NT2/D1 (cell line): ENCODE data around the gene ARID1B.

Experiments used
- DNase-seq: peaks from one replicate; pipeline ENCODE4 v3.0.0-alpha.2; 2011; ENCODE audit warnings: low read depth, low spot score
- H3K27me3 ChIP-seq: 2 replicates; pipeline ENCODE4 v1.6.0; 2011; ENCODE audit warnings: mild to moderate bottlenecking; ENCODE audit not compliant: insufficient read length, insufficient read depth
- H3K36me3 ChIP-seq: 2 replicates; pipeline ENCODE4 v1.6.1; 2011; ENCODE audit warnings: mild to moderate bottlenecking, low read length, mixed read lengths; ENCODE audit not compliant: insufficient read depth, insufficient read length
- H3K4me1 ChIP-seq: 2 replicates; pipeline ENCODE4 v1.5.1; 2011; ENCODE audit not compliant: insufficient read depth, insufficient read length
- H3K4me3 ChIP-seq: 2 replicates; pipeline ENCODE4 v1.5.1; 2011; ENCODE audit warnings: low read depth; ENCODE audit not compliant: insufficient read length
- H3K9ac ChIP-seq: 2 replicates; pipeline ENCODE4 v1.6.0; 2011; ENCODE audit warnings: low read depth; ENCODE audit not compliant: insufficient read length
- H3K9me3 ChIP-seq: 2 replicates; pipeline ENCODE4 v1.5.1; 2011; ENCODE audit warnings: mild to moderate bottlenecking, low read length; ENCODE audit not compliant: insufficient read depth
- SUZ12 ChIP-seq: IDR thresholded peaks from 2 replicates; pipeline ENCODE4 v1.6.1; 2011; ENCODE audit not compliant: insufficient read length, insufficient read depth; ENCODE audit errors: extremely low read depth
- YY1 ChIP-seq: IDR thresholded peaks from 2 replicates; pipeline ENCODE4 v1.6.1; 2011; ENCODE audit not compliant: insufficient read length, insufficient read depth
- ZNF274 ChIP-seq: IDR thresholded peaks from 2 replicates; pipeline ENCODE4 v1.6.1; 2011; ENCODE audit warnings: mild to moderate bottlenecking, low read depth, low read length

The ARID1B gene

DNA sequence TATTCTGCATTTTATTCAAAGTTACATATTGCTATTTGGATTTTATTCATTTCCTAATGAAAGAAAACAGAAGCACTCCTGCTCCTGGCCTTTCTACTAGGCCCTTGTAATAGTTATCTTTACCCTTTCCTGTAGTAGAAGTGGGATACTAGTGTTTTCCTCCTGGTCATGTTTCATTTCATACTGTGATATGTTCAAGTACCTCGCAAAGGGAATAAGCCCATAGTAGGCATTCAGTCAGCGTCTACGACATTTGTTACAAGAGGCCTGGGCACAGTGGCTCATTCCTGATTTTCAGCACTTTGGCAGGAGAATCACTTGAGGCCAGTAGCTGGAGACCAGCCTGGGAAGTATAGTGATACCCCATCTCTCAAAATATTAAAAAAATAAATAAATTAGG is 154.1 kb downstream of the ARID1B start:
- no peak overlapping the region for H3K4me3 ChIP-seq
- no peak for DNase-seq
- no peaks in the 10 kb centered on the region for H3K9me3 ChIP-seq
- H3K9ac ChIP-seq = no peak overlapping the region
- no peaks in the 10 kb centered on the region for H3K27me3 ChIP-seq
- H3K4me1 ChIP-seq = no peaks in the 10 kb centered on the region
- TF ChIP-seq SUZ12 (no peak), YY1 (no peak), ZNF274 (no peak)
- H3K36me3 ChIP-seq = peaks cover 9% of the 10 kb centered on the region

GRCh38 chr6:156933201-156934068 is 156.3 kb downstream of the ARID1B start:
- Histone ChIP-seq H3K36me3 (peaks cover 9% of the 10 kb centered on the region), H3K9me3 (no peaks in the 10 kb centered on the region), H3K4me3 (no peak overlapping the region), H3K9ac (no peak overlapping the region), H3K4me1 (no peaks in the 10 kb centered on the region), H3K27me3 (no peaks in the 10 kb centered on the region)
- TF ChIP-seq SUZ12 (no peak), ZNF274 (no peak), YY1 (no peak)
- no peak for DNase-seq

- no peak overlapping the region for H3K4me3 ChIP-seq
- no peak for TF ChIP-seq ZNF274
- TF ChIP-seq SUZ12 = no peak
- TF ChIP-seq YY1 = no peak
- no peaks in the 10 kb centered on the region for H3K9me3 ChIP-seq
- H3K9ac ChIP-seq = no peak overlapping the region
- DNase-seq = no peak
- peaks cover 9% of the 10 kb centered on the region for H3K36me3 ChIP-seq
- H3K27me3 ChIP-seq = no peaks in the 10 kb centered on the region
- no peaks in the 10 kb centered on the region for H3K4me1 ChIP-seq
These were observed 156.9 kb downstream of the ARID1B start for GRCh38 chr6:156934069-156934460.

DNA sequence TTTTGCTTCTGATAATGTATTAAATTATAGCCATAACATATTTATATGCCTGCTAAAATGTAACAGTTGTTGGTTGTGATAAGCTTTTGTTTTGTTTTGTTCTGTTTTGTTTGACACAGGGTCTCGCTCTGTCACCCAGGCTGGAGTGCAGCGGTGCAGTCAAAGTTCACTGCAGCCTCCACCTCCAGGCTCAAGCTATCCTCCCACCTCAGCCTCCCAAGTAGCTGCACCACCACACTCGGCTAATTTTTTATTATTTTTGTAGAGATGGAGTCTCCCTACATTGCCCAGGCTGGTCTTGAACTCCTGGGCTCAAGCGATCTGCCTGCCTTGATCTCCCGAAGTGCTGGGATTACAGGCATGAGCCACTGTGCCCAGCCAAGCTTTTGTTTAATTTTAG is 157.8 kb downstream of the ARID1B start:
- Histone ChIP-seq H3K4me3 (no peak overlapping the region), H3K36me3 (peaks cover 9% of the 10 kb centered on the region), H3K9ac (no peak overlapping the region), H3K9me3 (no peaks in the 10 kb centered on the region), H3K4me1 (no peaks in the 10 kb centered on the region), H3K27me3 (no peaks in the 10 kb centered on the region)
- no peak for TF ChIP-seq YY1
- TF ChIP-seq SUZ12 = no peak
- TF ChIP-seq ZNF274 = no peak
- DNase-seq = no peak

DNA sequence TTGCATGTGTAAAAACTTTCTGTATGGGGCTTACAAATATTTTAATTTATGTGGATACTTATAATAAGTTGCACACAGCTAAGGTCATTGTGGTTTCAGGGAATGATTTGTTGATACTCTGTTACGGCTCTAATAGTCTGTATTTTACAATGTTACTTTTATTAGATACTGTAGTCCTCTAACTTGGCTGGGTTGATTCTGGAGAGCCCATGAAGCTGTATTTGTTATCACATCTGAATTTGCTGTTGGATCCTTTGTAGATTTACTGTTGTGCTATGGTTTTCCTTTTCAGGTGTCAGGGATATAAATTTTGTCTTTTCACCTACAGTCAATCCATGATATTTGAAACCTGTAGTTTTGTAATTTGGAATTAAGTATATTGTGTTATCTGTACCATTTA is 161.0 kb downstream of the ARID1B start:
- no peaks in the 10 kb centered on the region for H3K4me1 ChIP-seq
- no peak for DNase-seq
- no peak for TF ChIP-seq YY1
- no peak for TF ChIP-seq SUZ12
- no peak for TF ChIP-seq ZNF274

DNA sequence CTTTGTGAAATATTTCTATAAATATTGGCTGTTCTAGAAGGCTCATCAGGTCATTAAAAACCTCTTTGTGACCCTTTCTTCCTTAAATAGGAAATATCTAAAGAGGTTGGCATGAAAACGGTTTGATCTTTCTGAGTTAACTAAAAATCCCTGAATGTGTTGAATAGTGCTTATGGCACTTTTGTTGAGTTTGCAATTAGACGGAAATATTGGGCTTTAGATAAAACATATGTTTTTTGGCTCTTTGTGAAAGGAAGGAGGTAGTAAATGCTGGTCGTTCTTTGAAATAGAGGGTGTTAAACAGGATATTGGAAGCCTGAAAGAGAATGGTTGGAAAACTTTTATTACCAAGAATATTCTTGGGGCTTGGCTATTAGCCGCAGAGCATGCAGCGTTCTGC is 163.0 kb downstream of the ARID1B start:
- Histone ChIP-seq H3K9ac (no peak overlapping the region), H3K27me3 (no peaks in the 10 kb centered on the region), H3K4me3 (no peak overlapping the region), H3K36me3 (peaks cover 7% of the 10 kb centered on the region), H3K9me3 (no peaks in the 10 kb centered on the region), H3K4me1 (peaks cover under 1% of the 10 kb centered on the region)
- no peak for DNase-seq
- TF ChIP-seq YY1 = no peak

More for the DNA sequence above, 161.0 kb downstream of the ARID1B start:
- no peaks in the 10 kb centered on the region for H3K9me3 ChIP-seq
- H3K9ac ChIP-seq = no peak overlapping the region
- H3K4me3 ChIP-seq = no peak overlapping the region
- no peaks in the 10 kb centered on the region for H3K27me3 ChIP-seq
- H3K36me3 ChIP-seq = peaks cover 9% of the 10 kb centered on the region

GRCh38 chr6:156942266-156942665 is 165.1 kb downstream of the ARID1B start:
- H3K9ac ChIP-seq = no peak overlapping the region
- DNase-seq = no peak
- no peaks in the 10 kb centered on the region for H3K27me3 ChIP-seq
- TF ChIP-seq YY1 = no peak
- no peak for TF ChIP-seq ZNF274
- TF ChIP-seq SUZ12 = no peak
- H3K36me3 ChIP-seq = no peaks in the 10 kb centered on the region
- no peaks in the 10 kb centered on the region for H3K9me3 ChIP-seq
- H3K4me1 ChIP-seq = peaks cover 2% of the 10 kb centered on the region
- no peak overlapping the region for H3K4me3 ChIP-seq
